Duodenal mucosa (tissue), 2 donors: Measurements from ENCODE around the gene MAPRE3.
"Not testable (repeated sequence)": the region's sequence is repeated elsewhere in the genome, so short reads cannot be mapped to it uniquely, and the experiment has no call there.

ENCODE experiments used
- H3K27ac ChIP-seq: one replicate; pipeline ENCODE4 v1.7.0; 2013; ENCODE audit warnings: low read depth, low read length
- H3K27me3 ChIP-seq, 2 donors: one replicate each; pipeline ENCODE4 v1.7.0; 2013; ENCODE audit warnings: low read length in 2 of 2, control low read depth in 1 of 2; ENCODE audit not compliant: insufficient read depth in 2 of 2, control insufficient read depth in 1 of 2
- H3K36me3 ChIP-seq, 2 donors: one replicate each; pipeline ENCODE4 v1.7.0; 2013; ENCODE audit warnings: low read length in 2 of 2, control low read depth in 1 of 2; ENCODE audit not compliant: insufficient read depth in 2 of 2, control insufficient read depth in 1 of 2
- H3K4me1 ChIP-seq, 2 donors: one replicate each; pipeline ENCODE4 v1.7.0; 2013; ENCODE audit warnings: low read length in 2 of 2, control low read depth in 1 of 2; ENCODE audit not compliant: insufficient read depth in 2 of 2, control insufficient read depth in 1 of 2
- H3K4me3 ChIP-seq, 2 donors: one replicate each; pipeline ENCODE4 v1.7.0; 2013; ENCODE audit warnings: low read length in 2 of 2, low read depth in 1 of 2
- H3K9ac ChIP-seq, 2 donors: one replicate each; pipeline ENCODE4 v1.7.0; 2013; ENCODE audit warnings: low read length in 2 of 2, low read depth in 1 of 2
- H3K9me3 ChIP-seq, 2 donors: one replicate each; pipeline ENCODE4 v1.7.0; 2013; ENCODE audit warnings: low read length in 2 of 2, control low read depth in 1 of 2; ENCODE audit not compliant: control insufficient read depth in 1 of 2

Gene MAPRE3

DNA sequence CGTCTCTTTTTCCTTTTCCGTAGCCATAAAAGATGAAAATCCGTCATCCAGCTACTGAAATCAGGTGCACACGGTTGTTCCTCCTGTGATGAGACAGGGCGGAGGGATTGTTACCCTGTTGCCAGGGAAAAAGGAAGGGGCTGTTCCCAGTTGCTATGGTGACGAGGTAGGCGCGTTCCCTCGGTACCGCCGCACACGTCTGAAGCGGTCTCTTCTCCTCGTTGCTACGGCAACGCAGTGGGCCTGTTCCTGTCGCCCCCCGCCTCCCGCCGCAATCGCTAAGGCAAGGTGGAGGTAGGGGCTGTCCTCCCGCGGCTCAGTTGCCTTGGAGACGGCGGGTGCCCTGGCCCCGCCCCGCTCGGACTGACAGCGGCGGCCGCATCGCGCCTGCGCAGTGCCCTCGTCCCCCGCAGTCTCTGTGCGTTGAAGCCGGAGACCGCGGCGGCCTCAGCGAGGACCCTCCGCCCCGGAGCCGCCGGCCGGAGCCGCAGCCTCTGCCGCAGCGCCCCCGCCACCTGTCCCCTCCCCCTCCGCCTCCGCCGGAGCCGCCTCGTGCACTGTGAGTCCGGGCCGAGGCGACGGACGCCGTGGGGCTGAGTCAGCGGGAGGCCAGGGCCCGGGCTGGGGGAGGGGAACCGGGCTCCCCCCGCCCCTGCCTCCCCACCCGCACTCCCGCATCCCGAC lies at the start of gene MAPRE3:
Gene MAPRE3 (plus strand): TSS at position 394 of the 684 bp plus-strand sequence. CDS start 51,582 bp downstream, outside the sequence.
- Histone ChIP-seq H3K4me1 (peaks cover 5 to 10% of the 10 kb centered on the region in 2 donors), H3K9ac (peak within 1 kb of the TSS; percentile 25 to 48), H3K27ac (no peak within 1 kb of the TSS), H3K36me3 (no peaks in the 10 kb centered on the region), H3K27me3 (peaks cover 8% of the 10 kb centered on the region in 2 donors), H3K4me3 (peak within 1 kb of the TSS; percentile 80 to 89), H3K9me3 (no peaks in the 10 kb centered on the region)

DNA sequence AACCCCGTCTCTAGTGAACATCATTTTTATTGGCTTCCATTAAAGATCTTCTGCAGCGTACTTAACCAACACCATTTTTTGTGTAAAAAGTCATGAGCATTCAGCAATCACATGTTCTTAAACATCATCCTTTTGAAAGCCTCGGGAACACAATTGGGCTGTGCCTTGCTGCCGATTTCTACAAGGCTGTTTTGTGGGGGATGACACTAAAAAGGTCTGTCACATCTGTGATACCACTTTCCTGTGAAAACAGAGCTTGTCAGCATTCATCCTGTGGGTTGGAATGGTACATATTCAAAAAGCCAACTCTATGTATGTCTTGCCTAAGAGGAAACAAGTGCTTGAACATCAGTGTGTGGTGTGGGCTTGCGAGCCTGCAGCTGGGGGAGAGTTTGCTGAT lies 49.1 kb upstream of the MAPRE3 start:
- no peaks in the 10 kb centered on the region for H3K36me3 ChIP-seq

DNA sequence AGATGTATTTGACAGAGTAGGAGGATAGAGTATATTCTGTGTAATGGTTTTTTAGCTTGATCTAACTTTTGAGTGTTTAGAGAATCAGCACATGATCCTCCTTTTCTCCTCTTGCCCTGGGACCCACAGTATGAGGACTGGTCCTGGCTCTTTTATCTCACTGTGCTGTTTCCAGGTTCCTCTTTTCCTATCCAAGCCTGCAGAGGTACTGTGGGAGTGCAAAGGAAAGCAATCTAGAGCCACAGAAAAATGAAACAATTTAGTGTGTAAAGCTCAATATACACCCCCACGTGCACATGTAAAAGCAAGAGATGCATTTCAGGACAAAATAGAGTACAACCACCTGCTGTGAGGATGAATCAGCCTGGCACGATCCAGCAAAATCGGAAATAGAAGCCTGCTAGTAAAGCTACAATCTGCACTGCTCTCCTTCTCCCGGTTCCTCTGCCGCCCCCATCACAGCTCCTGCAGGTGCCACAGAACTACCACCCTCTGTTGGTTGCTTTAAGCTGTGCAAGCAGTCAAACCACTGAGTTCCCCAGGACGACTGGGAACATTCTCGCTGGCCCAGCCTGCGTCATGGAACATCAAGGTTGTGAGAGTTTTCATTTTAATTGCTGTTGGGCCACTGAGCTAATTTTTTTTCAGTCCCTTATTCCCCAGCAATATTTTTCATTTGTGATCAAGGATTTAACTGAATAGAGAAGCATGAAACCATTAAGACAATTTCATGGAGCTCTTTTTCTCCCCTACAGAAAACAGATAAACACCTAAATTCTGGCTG lies 47.8 kb upstream of the MAPRE3 start:
- H3K27ac ChIP-seq, result no peak overlapping the region
- H3K9ac ChIP-seq, result no peak overlapping the region
- peaks cover 0 to 14% of the 10 kb centered on the region in 2 donors for H3K27me3 ChIP-seq
- H3K4me3 ChIP-seq, result no peak overlapping the region
- no peaks in the 10 kb centered on the region for H3K36me3 ChIP-seq
- no peaks in the 10 kb centered on the region for H3K4me1 ChIP-seq
- H3K9me3 ChIP-seq, result no peaks in the 10 kb centered on the region

More for the DNA sequence above, 49.1 kb upstream of the MAPRE3 start:
- Histone ChIP-seq H3K4me1 (no peaks in the 10 kb centered on the region), H3K9ac (no peak overlapping the region), H3K4me3 (no peak overlapping the region), H3K27ac (no peak overlapping the region), H3K9me3 (no peaks in the 10 kb centered on the region), H3K27me3 (peaks cover 0 to 14% of the 10 kb centered on the region in 2 donors)

DNA sequence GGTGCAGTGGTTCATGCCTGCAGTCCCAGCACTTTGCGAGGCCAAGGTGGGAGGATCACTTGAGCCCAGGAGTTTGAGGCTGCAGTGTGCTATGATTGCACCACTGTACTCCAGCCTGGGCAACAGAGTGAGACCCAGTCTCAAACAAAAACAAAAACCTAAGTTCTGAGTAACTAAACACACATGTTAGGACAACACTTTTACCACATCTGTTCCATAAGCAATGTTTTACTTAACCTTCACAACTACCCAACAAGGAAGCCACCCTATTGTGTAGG lies 47.3 kb upstream of the MAPRE3 start:
- not testable (repeated sequence) for H3K9me3 ChIP-seq, H3K4me1 ChIP-seq, H3K4me3 ChIP-seq, H3K36me3 ChIP-seq, H3K27ac ChIP-seq, H3K9ac ChIP-seq
- H3K27me3 ChIP-seq, result peaks cover 0 to 14% of the 10 kb centered on the region in 2 donors

DNA sequence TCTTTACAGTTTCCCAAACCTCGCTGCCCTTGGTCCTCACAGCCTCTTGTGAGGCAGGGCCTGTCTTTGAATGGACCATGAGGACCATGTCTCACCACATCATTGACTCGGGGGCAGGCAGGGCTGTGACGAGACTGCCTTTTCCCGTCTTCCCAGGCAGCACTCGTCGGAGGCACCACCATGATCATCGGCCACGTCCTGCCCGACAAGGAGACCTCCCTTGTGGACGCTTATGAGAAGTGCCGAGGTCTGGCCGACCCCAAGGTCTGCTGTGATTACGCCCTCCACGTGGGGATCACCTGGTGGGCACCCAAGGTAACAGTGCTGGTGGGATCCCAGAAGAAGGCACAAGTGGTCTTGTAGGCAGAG lies 45.7 kb upstream of the MAPRE3 start:
- Histone ChIP-seq H3K4me3 (no peak overlapping the region), H3K4me1 (no peaks in the 10 kb centered on the region), H3K27me3 (peaks cover 0 to 14% of the 10 kb centered on the region in 2 donors), H3K36me3 (no peaks in the 10 kb centered on the region), H3K9me3 (no peaks in the 10 kb centered on the region), H3K9ac (no peak overlapping the region), H3K27ac (no peak overlapping the region)

DNA sequence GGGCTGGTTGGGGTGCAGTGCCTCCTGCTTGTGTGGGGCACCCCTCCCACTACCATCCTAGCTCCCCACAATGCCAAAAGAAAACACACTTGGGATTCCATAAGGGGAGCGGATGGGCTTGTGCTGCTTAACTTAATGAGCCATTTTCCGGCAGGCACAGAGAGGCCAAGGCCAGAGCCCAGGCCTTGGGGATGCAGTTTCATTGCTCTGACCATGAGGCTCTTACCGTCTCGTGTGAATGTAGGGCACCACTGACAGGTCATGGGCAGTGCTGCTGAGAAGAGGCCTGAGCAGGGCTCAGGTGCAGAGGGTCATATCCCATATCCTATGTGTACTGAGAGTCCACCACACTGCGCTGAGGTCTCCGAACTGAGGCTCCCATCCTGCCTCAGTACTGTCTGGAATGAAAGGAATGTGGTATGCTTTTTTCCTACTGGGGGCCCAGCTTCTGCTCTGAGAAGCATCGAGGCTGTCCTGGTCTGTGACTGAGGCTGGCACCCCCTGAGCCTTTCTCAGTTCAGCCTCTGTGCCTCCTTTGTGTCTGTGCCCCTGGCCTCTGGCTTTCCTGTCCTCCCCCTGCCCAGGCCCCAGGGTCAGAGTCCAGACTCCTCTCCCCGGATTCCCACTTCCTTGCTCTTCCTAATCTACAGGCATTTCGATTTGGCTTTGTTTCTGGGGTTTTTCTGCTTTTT lies 45.2 kb upstream of the MAPRE3 start:
- Histone ChIP-seq H3K36me3 (no peaks in the 10 kb centered on the region), H3K4me3 (no peak overlapping the region), H3K27me3 (peaks cover 0 to 14% of the 10 kb centered on the region in 2 donors), H3K9ac (no peak overlapping the region), H3K27ac (no peak overlapping the region), H3K9me3 (no peaks in the 10 kb centered on the region), H3K4me1 (no peaks in the 10 kb centered on the region)

DNA sequence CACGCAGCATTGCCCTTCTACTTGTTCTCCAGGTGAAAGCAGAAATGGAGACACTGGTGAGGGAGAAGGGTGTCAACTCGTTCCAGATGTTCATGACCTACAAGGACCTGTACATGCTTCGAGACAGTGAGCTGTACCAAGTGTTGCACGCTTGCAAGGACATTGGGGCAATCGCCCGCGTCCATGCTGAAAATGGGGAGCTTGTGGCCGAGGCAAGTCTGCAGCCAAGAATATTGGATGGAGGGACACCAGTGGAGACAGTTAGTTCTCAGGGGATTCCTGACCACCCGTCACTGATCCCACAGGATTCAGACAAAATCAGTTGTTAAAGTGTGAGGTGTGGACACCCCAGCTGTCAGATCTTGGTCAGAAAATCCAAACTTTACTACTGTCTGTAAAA lies 43.2 kb upstream of the MAPRE3 start:
- H3K9ac ChIP-seq, result no peak overlapping the region
- H3K4me3 ChIP-seq, result no peak overlapping the region
- H3K27ac ChIP-seq, result no peak overlapping the region
- H3K36me3 ChIP-seq, result no peaks in the 10 kb centered on the region
- peaks cover 0 to 13% of the 10 kb centered on the region in 2 donors for H3K27me3 ChIP-seq
- no peaks in the 10 kb centered on the region for H3K9me3 ChIP-seq
- no peaks in the 10 kb centered on the region for H3K4me1 ChIP-seq

DNA sequence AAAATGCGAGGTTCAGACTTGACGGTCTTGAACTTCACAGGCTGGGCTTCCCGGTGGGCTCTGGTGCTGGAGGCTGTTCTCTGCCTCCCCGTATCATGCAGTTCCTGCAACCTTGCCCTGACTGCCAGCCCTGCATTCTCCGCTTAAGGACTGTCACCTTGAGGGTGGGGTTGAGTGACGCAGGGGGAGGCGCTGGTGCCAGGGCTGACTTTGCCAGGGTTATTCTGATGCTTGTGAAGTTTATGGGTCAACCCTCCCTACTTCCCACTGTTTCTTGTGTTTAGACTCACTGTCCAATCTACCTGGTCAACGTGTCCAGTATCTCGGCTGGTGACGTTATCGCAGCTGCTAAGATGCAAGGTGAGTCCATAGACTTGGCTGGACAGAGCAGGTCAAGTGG lies 37.5 kb upstream of the MAPRE3 start:
- no peak overlapping the region for H3K4me3 ChIP-seq
- no peaks in the 10 kb centered on the region for H3K36me3 ChIP-seq
- H3K9ac ChIP-seq, result no peak overlapping the region
- H3K4me1 ChIP-seq, result peaks cover 0 to 4% of the 10 kb centered on the region in 2 donors
- H3K9me3 ChIP-seq, result no peaks in the 10 kb centered on the region
- peaks cover 0 to 4% of the 10 kb centered on the region in 2 donors for H3K27me3 ChIP-seq
- H3K27ac ChIP-seq, result no peak overlapping the region

DNA sequence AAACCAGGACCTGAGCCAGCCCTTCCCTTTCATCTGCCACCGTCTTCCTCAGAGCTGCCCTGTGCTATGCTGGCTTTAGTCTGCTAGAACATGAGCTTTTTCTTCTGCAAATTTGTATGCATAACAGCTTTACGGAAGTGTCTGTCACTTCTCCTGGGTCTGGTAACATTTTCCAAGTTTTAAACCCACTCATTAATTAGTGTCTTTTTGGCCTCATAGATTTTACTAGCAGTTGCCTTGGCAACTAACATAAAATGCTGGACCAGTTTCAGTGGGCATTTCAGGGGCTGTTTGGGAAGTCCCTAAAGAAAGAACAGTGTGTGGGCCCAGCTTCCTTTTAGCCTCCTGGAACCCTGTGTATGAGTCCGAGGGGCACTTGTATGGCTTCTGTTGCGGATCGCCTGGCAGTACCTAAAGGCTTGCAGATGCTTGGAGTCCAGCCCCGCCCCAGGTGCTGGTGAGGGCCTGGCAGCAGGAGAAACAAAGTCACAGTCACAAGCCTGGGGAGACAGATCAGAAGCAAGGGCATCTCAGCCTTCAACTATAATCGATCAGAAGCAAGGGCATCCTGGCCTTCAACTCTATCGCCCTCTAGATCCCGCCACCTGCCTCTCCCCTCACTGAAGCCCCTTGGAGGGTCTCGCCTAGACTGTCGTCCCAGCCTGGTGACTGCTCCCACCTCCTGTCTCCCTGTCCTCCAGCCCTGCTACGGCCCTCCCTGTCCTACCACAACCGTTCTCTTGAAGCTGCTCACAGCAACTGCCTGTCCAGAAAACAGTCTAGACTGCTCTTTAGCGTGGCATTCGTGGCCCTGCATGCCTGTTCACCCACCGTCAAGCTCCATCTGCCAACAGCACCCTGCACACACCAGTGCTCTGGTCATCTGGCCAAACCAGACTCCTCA lies 36.8 kb upstream of the MAPRE3 start:
- Histone ChIP-seq H3K9me3 (no peaks in the 10 kb centered on the region), H3K27ac (no peak overlapping the region), H3K4me1 (peaks cover 0 to 4% of the 10 kb centered on the region in 2 donors), H3K9ac (no peak overlapping the region), H3K4me3 (no peak overlapping the region), H3K27me3 (peaks cover 0 to 4% of the 10 kb centered on the region in 2 donors), H3K36me3 (no peaks in the 10 kb centered on the region)
